ENCODE results near the gene ZNHIT2. TPM values are rescaled to one million over a fixed set of nuclear protein-coding genes. Genes with fewer than 3 reads are reported as not detected.
A peak's percentile ranks its signal among the peaks of the same experiment; 100 is the strongest.

ZNHIT2 gene
- total and polyA plus RNA-seq, 8 donors: 3.1 to 10.6 (median 5.8) TPM

- intact Hi-C loops (cut with DNase I): no loop called here
- H3K36me3 ChIP-seq: peaks cover 0 to 37% of the 10 kb centered on the region in 2 donors
- peaks cover 17 to 36% of the 10 kb centered on the region in 2 donors for H3K4me1 ChIP-seq
- H3K27me3 ChIP-seq: peaks cover 0 to 15% of the 10 kb centered on the region in 2 donors
- TF ChIP-seq CTCF (IDR thresholded peaks at IDR 0.05): peak; percentile 99
- H3K4me3 ChIP-seq: no peak overlapping the region
- peak; percentile 72 to 93 (median 83) for DNase-seq
- H3K27ac ChIP-seq: peak overlapping the region in 1 of 2 donors; percentile 19
- ATAC-seq: peak; percentile 68
- no peaks in the 10 kb centered on the region for H3K9me3 ChIP-seq
These were observed 7.1 kb downstream of the ZNHIT2 start for GRCh38 chr11:65110354-65110861.

GRCh38 chr11:65109231-65110198 lies 8.0 kb downstream of the ZNHIT2 start:
- peaks cover 17 to 40% of the 10 kb centered on the region in 2 donors for H3K4me1 ChIP-seq
- no peak for TF ChIP-seq CTCF (IDR thresholded peaks at IDR 0.05)
- H3K9me3 ChIP-seq: no peaks in the 10 kb centered on the region
- DNase-seq: no peak
- H3K27me3 ChIP-seq: peaks cover 0 to 15% of the 10 kb centered on the region in 2 donors
- peaks cover 0 to 41% of the 10 kb centered on the region in 2 donors for H3K36me3 ChIP-seq
- intact Hi-C loops (cut with DNase I): no loop called here
- ATAC-seq: no peak
- H3K4me3 ChIP-seq: no peak overlapping the region
- no peak overlapping the region for H3K27ac ChIP-seq

GRCh38 chr11:65108469-65109123 lies 8.9 kb downstream of the ZNHIT2 start:
- H3K27me3 ChIP-seq: peaks cover 0 to 14% of the 10 kb centered on the region in 2 donors
- TF ChIP-seq CTCF (IDR thresholded peaks at IDR 0.05): no peak
- H3K9me3 ChIP-seq: no peaks in the 10 kb centered on the region
- intact Hi-C loops (cut with DNase I): no loop called here
- DNase-seq (no peak), ATAC-seq (peak; percentile 0)
- H3K27ac ChIP-seq: no peak overlapping the region
- peaks cover 17 to 46% of the 10 kb centered on the region in 2 donors for H3K4me1 ChIP-seq
- H3K4me3 ChIP-seq: no peak overlapping the region
- peaks cover 0 to 41% of the 10 kb centered on the region in 2 donors for H3K36me3 ChIP-seq

GRCh38 chr11:65107751-65108468 lies 9.6 kb downstream of the ZNHIT2 start:
- no peak overlapping the region for H3K27ac ChIP-seq
- intact Hi-C loops (cut with DNase I): no loop called here
- peaks cover 0 to 7% of the 10 kb centered on the region in 2 donors for H3K27me3 ChIP-seq
- no peak for ATAC-seq
- peaks cover 12 to 39% of the 10 kb centered on the region in 2 donors for H3K4me1 ChIP-seq
- no peak for DNase-seq
- H3K36me3 ChIP-seq: peaks cover 0 to 41% of the 10 kb centered on the region in 2 donors
- no peaks in the 10 kb centered on the region for H3K9me3 ChIP-seq
- H3K4me3 ChIP-seq: no peak overlapping the region
- TF ChIP-seq CTCF (IDR thresholded peaks at IDR 0.05): no peak

All from left lung (tissue), 10 donors.